H1 (cell line): ENCODE measurements around the gene TNFAIP8. TPM values are rescaled to one million over a fixed set of nuclear protein-coding genes. Genes with fewer than 3 reads are reported as not detected.

Experiments used
- CTCF ChIA-PET: fragments of 300-600 bp; sonication (Branson Sonifier 250); formaldehyde crosslinking; loops from one replicate; lab custom pipeline; 2021; ENCODE audit not compliant: partially characterized antibody; lab: Charles Lee
- POLR2A ChIA-PET: fragments of 300-600 bp; sonication (Branson Sonifier 250); formaldehyde crosslinking; loops from one replicate; lab custom pipeline; 2021; ENCODE audit warnings: inconsistent platforms; ENCODE audit not compliant: partially characterized antibody; lab: Charles Lee
- DNase-seq, 2 experiments: peaks; one replicate each; pipeline versions ENCODE4 v3.0.0 to v3.0.0-alpha.2; 2010 to 2022; ENCODE audit warnings: low spot score in 2 of 2, low read depth in 1 of 2, mixed read lengths in 1 of 2
- FAIRE-seq: peaks from 2 replicates; lab custom pipeline; 2011; peaks lifted over from hg19 to GRCh38; lab: Jason Lieb, UNC
- H2AFZ ChIP-seq: 2 replicates; pipeline ENCODE4 v1.8.1; 2012; ENCODE audit warnings: low read length, inconsistent platforms
- H2AK5ac ChIP-seq: 2 replicates; pipeline ENCODE4 v1.6.1; 2013; ENCODE audit warnings: low read depth, low read length
- H2BK120ac ChIP-seq: replicated peaks from 2 replicates; pipeline ENCODE3; 2013; ENCODE audit warnings: low read depth, low read length, inconsistent platforms
- H2BK12ac ChIP-seq: 2 replicates; pipeline ENCODE4 v1.6.1; 2013; ENCODE audit warnings: low read depth, low read length
- H2BK15ac ChIP-seq: 2 replicates; pipeline ENCODE4 v1.6.1; 2013; ENCODE audit warnings: low read length
- H2BK20ac ChIP-seq: 2 replicates; pipeline ENCODE4 v1.6.1; 2013; ENCODE audit warnings: low read length
- H2BK5ac ChIP-seq: 2 replicates; pipeline ENCODE4 v1.6.1; 2013; ENCODE audit warnings: low read depth, low read length
- H3K14ac ChIP-seq: 2 replicates; pipeline ENCODE4 v1.6.1; 2013; ENCODE audit warnings: inconsistent platforms; ENCODE audit not compliant: insufficient read length
- H3K18ac ChIP-seq: 2 replicates; pipeline ENCODE4 v1.6.1; 2013; ENCODE audit warnings: low read length; ENCODE audit errors: extremely low read depth
- H3K23ac ChIP-seq: 2 replicates; pipeline ENCODE4 v1.6.1; 2013; ENCODE audit warnings: inconsistent platforms; ENCODE audit not compliant: insufficient read length
- H3K23me2 ChIP-seq: 2 replicates; pipeline ENCODE4 v1.6.1; 2013; ENCODE audit warnings: low read depth, low read length
- H3K27ac ChIP-seq: 2 replicates; pipeline ENCODE4 v1.6.1; 2011; ENCODE audit warnings: low read depth, low read length, inconsistent platforms
- H3K27me3 ChIP-seq, 4 experiments: replicated peaks in 1 of 4; 1 replicate in 1 of 4; 2 replicates in 3 of 4; pipeline versions ENCODE4 v1.6.1 to v1.8.1; 2011 to 2013; ENCODE audit warnings: low read length in 3 of 4, mild to moderate bottlenecking in 3 of 4, inconsistent platforms in 2 of 4, mixed read lengths in 2 of 4, moderate library complexity in 1 of 4; ENCODE audit not compliant: control insufficient read depth in 3 of 4, insufficient read depth in 3 of 4; ENCODE audit errors: extremely low read depth in 1 of 4
- H3K36me3 ChIP-seq, 4 experiments: 2 replicates each; pipeline versions ENCODE4 v1.6.1 to v1.8.1; 2011 to 2013; ENCODE audit warnings: mild to moderate bottlenecking in 4 of 4, low read length in 3 of 4, moderate library complexity in 2 of 4, control low read depth in 1 of 4, inconsistent platforms in 1 of 4; ENCODE audit not compliant: insufficient read depth in 4 of 4, control insufficient read depth in 2 of 4
- H3K4ac ChIP-seq: replicated peaks from 2 replicates; pipeline ENCODE3; 2013; ENCODE audit warnings: low read length, low read depth, mixed read lengths, inconsistent platforms; ENCODE audit not compliant: insufficient read length
- H3K4me1 ChIP-seq, 4 experiments: replicated peaks in 1 of 4; 1 replicate in 1 of 4; 2 replicates in 3 of 4; pipeline versions ENCODE4 v1.6.1 to v1.8.1; 2011 to 2013; ENCODE audit warnings: low read length in 3 of 4, inconsistent platforms in 2 of 4, mixed read lengths in 1 of 4; ENCODE audit not compliant: insufficient read depth in 4 of 4, control insufficient read depth in 3 of 4
- H3K4me2 ChIP-seq, 2 experiments: 2 replicates each; pipeline versions ENCODE4 v1.6.1 to v1.8.1; 2011 to 2013; ENCODE audit warnings: low read depth in 2 of 2, low read length in 2 of 2, control low read depth in 1 of 2, inconsistent platforms in 1 of 2, mild to moderate bottlenecking in 1 of 2; ENCODE audit not compliant: insufficient read depth in 1 of 2
- H3K4me3 ChIP-seq, 4 experiments: fragments of 200-600, 300-600 bp in 1 of 4; sonication (generic), shearing (Covaris generic), sonication (Bioruptor Twin) in 1 of 4; 2 replicates each; pipeline versions ENCODE4 v1.5.1 to v1.8.1; 2011 to 2016; ENCODE audit warnings: low read length in 4 of 4, low read depth in 3 of 4, control low read depth in 2 of 4, inconsistent platforms in 2 of 4, mild to moderate bottlenecking in 2 of 4, mixed read lengths in 1 of 4, moderate library complexity in 1 of 4; ENCODE audit not compliant: insufficient read depth in 2 of 4; ENCODE audit errors: extremely low read depth in 1 of 4
- H3K56ac ChIP-seq: replicated peaks from 2 replicates; pipeline ENCODE3; 2013; ENCODE audit warnings: low read depth, mild to moderate bottlenecking, mixed read lengths, low read length, inconsistent platforms; ENCODE audit not compliant: insufficient read length
- H3K79me1 ChIP-seq: 2 replicates; pipeline ENCODE4 v1.6.1; 2013; ENCODE audit warnings: low read depth, low read length, control low read depth
- H3K79me2 ChIP-seq, 2 experiments: 2 replicates each; pipeline versions ENCODE4 v1.6.1 to v1.8.1; 2012 to 2013; ENCODE audit warnings: low read length in 2 of 2, mild to moderate bottlenecking in 2 of 2, inconsistent platforms in 1 of 2; ENCODE audit not compliant: insufficient read depth in 2 of 2, control insufficient read depth in 1 of 2
- H3K9ac ChIP-seq, 4 experiments: replicated peaks in 1 of 4; 1 replicate in 1 of 4; 2 replicates in 3 of 4; pipeline versions ENCODE4 v1.6.1 to v1.8.1; 2011 to 2013; ENCODE audit warnings: low read depth in 3 of 4, low read length in 3 of 4, control low read depth in 2 of 4, mild to moderate bottlenecking in 2 of 4, moderate library complexity in 2 of 4, inconsistent platforms in 1 of 4; ENCODE audit errors: extremely low read depth in 1 of 4
- H3K9me3 ChIP-seq, 2 experiments: 2 replicates each; pipeline versions ENCODE4 v1.6.1 to v1.8.1; 2012 to 2013; ENCODE audit warnings: mild to moderate bottlenecking in 2 of 2, moderate library complexity in 2 of 2, control low read depth in 1 of 2, inconsistent platforms in 1 of 2, low read depth in 1 of 2, low read length in 1 of 2, mixed read lengths in 1 of 2; ENCODE audit not compliant: insufficient read depth in 2 of 2
- H4K20me1 ChIP-seq, 2 experiments: replicated peaks in 1 of 2; 2 replicates each; pipeline versions ENCODE3 to v1.8.1; 2011 to 2013; ENCODE audit warnings: inconsistent platforms in 2 of 2, low read length in 2 of 2, mild to moderate bottlenecking in 1 of 2; ENCODE audit not compliant: insufficient read depth in 2 of 2, control insufficient read depth in 1 of 2
- H4K5ac ChIP-seq: 2 replicates; pipeline ENCODE4 v1.6.1; 2013; ENCODE audit warnings: low read length, low read depth, mixed read lengths, inconsistent platforms; ENCODE audit not compliant: insufficient read length
- H4K8ac ChIP-seq: 2 replicates; pipeline ENCODE4 v1.8.0; 2013; ENCODE audit warnings: mild to moderate bottlenecking, moderate library complexity, low read length, inconsistent platforms; ENCODE audit not compliant: insufficient read depth; ENCODE audit errors: extremely low read depth
- H4K91ac ChIP-seq: replicated peaks from 2 replicates; pipeline ENCODE3; 2013; ENCODE audit warnings: low read length, mixed read lengths, inconsistent platforms; ENCODE audit not compliant: insufficient read length
- NANOG ChIP-seq: IDR thresholded peaks from 2 replicates; pipeline ENCODE4 v1.6.1; 2011; ENCODE audit warnings: low read length, low read depth, mild to moderate bottlenecking, inconsistent platforms; ENCODE audit not compliant: insufficient read depth, poor library complexity, severe bottlenecking
- SP2 ChIP-seq: IDR thresholded peaks from 2 replicates; pipeline ENCODE4 v1.6.1; 2012; ENCODE audit warnings: mild to moderate bottlenecking, low read length, inconsistent platforms
- WGBS, 2 experiments: shearing (Covaris generic) in 1 of 2; methylation state at CpG; one replicate each; pipeline versions ENCODE4 v1.1.6 to v1.1.7; 2013 to 2015; ENCODE audit warnings: low lambda C conversion rate in 2 of 2, mixed read lengths in 2 of 2, inconsistent platforms in 1 of 2, low coverage in 1 of 2, missing lambda C conversion rate in 1 of 2; ENCODE audit not compliant: insufficient replicate concordance in 2 of 2, insufficient coverage in 1 of 2, insufficient read length in 1 of 2; ENCODE audit errors: extremely low coverage in 1 of 2, missing lambda C conversion rate in 1 of 2; 5-methylcytosine and 5-hydroxymethylcytosine counted together
- polyA plus RNA-seq, 7 experiments: library from polyadenylated mRNA; depleted of rRNA in 3 of 7; stranded (reverse) in 5 of 7; unstranded in 2 of 7; fragments of >200 nt in 5 of 7; fragments of 200-250 nt in 2 of 7; gene quantifications; 1 replicate in 5 of 7; 2 replicates in 1 of 7; 4 replicates in 1 of 7; pipeline versions ENCODE4 v1.2.1 to v1.2.3, GENCODE V29; 2011 to 2013; ENCODE audit warnings: missing spikeins in 2 of 7, mixed read lengths in 2 of 7
- total RNA-seq: library from RNA; stranded (reverse); fragmentation: NEBNext Ultra II Directional; extraction: Animal tissue kit (Norgen Biotek cat#: 25700); gene quantifications from 2 replicates; pipeline ENCODE4 v1.2.1, GENCODE V29; 2021

TNFAIP8 gene
- total and polyA plus RNA-seq, 2 of the 8 experiments (the other 6 are each of a cell fraction or from before 2014, with no cell fraction given), result 12.4 to 19.3 TPM

DNA sequence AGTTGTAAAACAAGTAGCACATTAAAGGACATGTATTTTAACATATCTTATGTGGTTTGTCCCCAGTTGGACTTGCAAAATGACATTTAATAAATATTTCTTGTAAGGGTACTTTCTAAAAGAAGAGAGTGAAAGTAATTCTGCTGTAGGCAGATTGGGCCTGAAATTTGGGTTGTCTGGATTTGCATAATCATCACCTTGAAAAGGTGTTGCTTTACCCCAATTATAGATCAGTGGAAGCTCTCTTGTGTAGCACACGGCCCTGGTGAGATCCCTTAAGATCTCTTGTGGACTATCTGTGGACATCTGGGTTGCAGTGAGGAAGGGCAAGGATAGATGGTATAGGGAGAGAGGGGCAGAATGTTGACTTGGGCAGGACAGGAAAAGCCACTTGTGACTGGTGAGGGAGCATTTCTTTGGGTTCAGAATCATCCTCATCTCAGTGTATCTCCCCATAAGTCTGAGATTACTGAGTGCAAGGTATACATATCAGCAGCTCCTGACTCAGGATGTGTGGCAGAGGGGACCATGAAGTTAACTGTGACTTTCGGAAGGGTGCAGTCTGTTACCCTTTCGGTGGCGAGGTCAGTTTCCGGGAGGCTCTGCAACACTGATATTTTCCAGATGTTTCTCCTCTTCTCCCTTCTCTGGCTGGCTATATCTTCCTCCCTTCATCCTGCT, 2.0 kb upstream of the TNFAIP8 start:
- peaks cover 10% of the 10 kb centered on the region for H3K23me2 ChIP-seq
- H4K91ac ChIP-seq, result no peak overlapping the region
- H4K20me1 ChIP-seq, result no peaks in the 10 kb centered on the region
- peak overlapping the region; percentile 29; the same call in 1 of the 2 replicates for H2BK12ac ChIP-seq
- no peak overlapping the region for H3K9ac ChIP-seq
- H4K5ac ChIP-seq, result no peak overlapping the region
- WGBS, 2 experiments, result 89% methylated on average over 5 of the region's 5 CpGs; no CpG with 5 or more reads in 1 of the 2 experiments
- DNase-seq, result no peak
- no peak overlapping the region for H2BK15ac ChIP-seq
- CTCF ChIA-PET, result interaction anchor here (1.6 to 1.9 kb wide), 2 partner anchors 16 to 58 kb away, joined by 5 to 8 read pairs; no protein-coding TSS in a partner anchor
- H3K23ac ChIP-seq, result no peak overlapping the region
- H3K4ac ChIP-seq, result no peak overlapping the region
- H2AK5ac ChIP-seq, result no peak overlapping the region
- H3K4me3 ChIP-seq, result no peak overlapping the region
- H3K36me3 ChIP-seq, result no peaks in the 10 kb centered on the region
- 0 out of 7 replicates have a peak, but pooled peaks cover 0 to 3% (median 1%) of the 10 kb centered on the region in 4 experiments for H3K27me3 ChIP-seq
- FAIRE-seq, result no peak
- TF ChIP-seq NANOG (no peak), SP2 (no peak)
- H4K8ac ChIP-seq, result no peak overlapping the region
- H3K56ac ChIP-seq, result no peak overlapping the region
- no peak overlapping the region for H2BK20ac ChIP-seq
- peaks cover under 1 to 18% (median 17%) of the 10 kb centered on the region in 4 experiments; a peak in 6 of 7 replicates for H3K4me1 ChIP-seq
- no peak overlapping the region for H2AFZ ChIP-seq
- no peak overlapping the region for H3K14ac ChIP-seq
- H3K18ac ChIP-seq, result no peak overlapping the region
- H3K4me2 ChIP-seq, result peak overlapping the region in 1 of 2 experiments; percentile 6; a peak in 1 of 4 replicates
- no peaks in the 10 kb centered on the region for H3K79me1 ChIP-seq
- H3K79me2 ChIP-seq, result peaks cover 0 to 6% of the 10 kb centered on the region in 2 experiments; a peak in 1 of 4 replicates
- no peaks in the 10 kb centered on the region for H3K9me3 ChIP-seq
- no peak overlapping the region for H3K27ac ChIP-seq
- H2BK5ac ChIP-seq, result no peak overlapping the region
- POLR2A ChIA-PET, result no interaction called here
- H2BK120ac ChIP-seq, result peak overlapping the region; percentile 1
